Gastrocnemius medialis (tissue), 4 donors: Measurements from ENCODE around the gene KIRREL1. TPM values are rescaled to one million over a fixed set of nuclear protein-coding genes. Genes with fewer than 3 reads are reported as not detected.

ENCODE experiments used
- ATAC-seq, 2 donors: fragments of 150-250 bp; one replicate each; pipeline ENCODE4 v1.9.1; 2016
- DNase-seq, 2 donors: peaks; one replicate each; pipeline ENCODE4 v3.0.0-alpha.2; 2019
- H3K27ac ChIP-seq, 4 donors: fragments of 200-600 bp; sonication (generic); 1 replicate in 1 of 4; 2 replicates in 3 of 4; pipeline ENCODE4 v1.5.1; 2016 to 2018; ENCODE audit warnings: mild to moderate bottlenecking in 2 of 4, moderate library complexity in 1 of 4
- H3K27me3 ChIP-seq, 3 donors: fragments of 200-600 bp; sonication (generic) in 2 of 3; 1 replicate in 1 of 3; 2 replicates in 2 of 3; pipeline versions ENCODE4 v1.5.1 to v1.6.0; 2016 to 2019; ENCODE audit warnings: mild to moderate bottlenecking in 1 of 3, moderate library complexity in 1 of 3
- H3K36me3 ChIP-seq, 2 donors: fragments of 200-600 bp; sonication (generic) in 1 of 2; one replicate each; pipeline ENCODE4 v1.5.1; 2017 to 2018
- H3K4me1 ChIP-seq, 2 donors: fragments of 200-600 bp; sonication (generic) in 1 of 2; one replicate each; pipeline ENCODE4 v1.5.1; 2016 to 2017; ENCODE audit warnings: mild to moderate bottlenecking in 2 of 2
- H3K4me3 ChIP-seq, 4 donors: fragments of 200-600 bp; sonication (generic) in 3 of 4; 1 replicate in 1 of 4; 2 replicates in 3 of 4; pipeline ENCODE4 v1.5.1; 2016 to 2019; ENCODE audit warnings: mild to moderate bottlenecking in 2 of 4
- H3K9me3 ChIP-seq, 3 donors: fragments of 200-600 bp; sonication (generic) in 2 of 3; 1 replicate in 1 of 3; 2 replicates in 2 of 3; pipeline ENCODE4 v1.5.1; 2016 to 2019
- CTCF ChIP-seq, 5 experiments: fragments of 450-650 bp in 3 of 5; fragments of 200-600 bp in 2 of 5; sonication (generic) in 2 of 5; IDR thresholded peaks in 4 of 5; conservative IDR thresholded peaks in 1 of 5; 1 replicate in 4 of 5; 2 replicates in 1 of 5; pipeline ENCODE4 v1.5.1; 2016 to 2019; ENCODE audit warnings: antibody characterized with exemption in 5 of 5, mild to moderate bottlenecking in 3 of 5, moderate library complexity in 3 of 5
- POLR2A ChIP-seq, 2 donors: fragments of 450-650 bp; IDR thresholded peaks; one replicate each; pipeline ENCODE4 v1.6.1; 2017; ENCODE audit warnings: antibody characterized with exemption in 2 of 2, mild to moderate bottlenecking in 2 of 2, moderate library complexity in 2 of 2
- in situ Hi-C, 4 donors: fragments of 200-750 bp; cut with MboI; loops; one replicate each; pipeline versions ENCODE4 v1.15.0 to v1.8.0; 2017; ENCODE audit warnings: low sequenced_read_pairs in 4 of 4
- intact Hi-C: fragments of 100-400 bp; cut with DNase I; formaldehyde crosslinking; loops from one replicate; pipeline ENCODE4 v1.15.1; 2023; ENCODE audit warnings: low total_unique reads
- total RNA-seq, 4 donors: library from RNA; depleted of rRNA; stranded (reverse); fragments of >200 nt; gene quantifications; one replicate each; pipeline versions ENCODE4 v1.1.0 to v1.2.3, GENCODE V29; 2016

The KIRREL1 gene
- total RNA-seq, 4 donors from 2014 or later: 2.8 to 15.1 (median 6.6) TPM

- no peaks in the 10 kb centered on the region for H3K9me3 ChIP-seq
- DNase-seq: no peak
- intact Hi-C loops (no loop called here), in situ Hi-C loops (no loop called here)
- H3K27ac ChIP-seq: peak overlapping the region in 1 of 4 donors; percentile 51
- peaks cover 13 to 33% of the 10 kb centered on the region in 2 donors for H3K4me1 ChIP-seq
- H3K27me3 ChIP-seq: no peaks in the 10 kb centered on the region
- no peaks in the 10 kb centered on the region for H3K36me3 ChIP-seq
- no peak for ATAC-seq
- TF ChIP-seq POLR2A (IDR thresholded peaks at IDR 0.05) (no peak), CTCF (IDR thresholded peaks at IDR 0.05 in 4 of 5, conservative IDR thresholded peaks at IDR 0.05 in 1 of 5) (no peak)
- no peak overlapping the region for H3K4me3 ChIP-seq
Measured at GRCh38 chr1:158005224-158005623, 11.8 kb downstream of the KIRREL1 start.

DNA sequence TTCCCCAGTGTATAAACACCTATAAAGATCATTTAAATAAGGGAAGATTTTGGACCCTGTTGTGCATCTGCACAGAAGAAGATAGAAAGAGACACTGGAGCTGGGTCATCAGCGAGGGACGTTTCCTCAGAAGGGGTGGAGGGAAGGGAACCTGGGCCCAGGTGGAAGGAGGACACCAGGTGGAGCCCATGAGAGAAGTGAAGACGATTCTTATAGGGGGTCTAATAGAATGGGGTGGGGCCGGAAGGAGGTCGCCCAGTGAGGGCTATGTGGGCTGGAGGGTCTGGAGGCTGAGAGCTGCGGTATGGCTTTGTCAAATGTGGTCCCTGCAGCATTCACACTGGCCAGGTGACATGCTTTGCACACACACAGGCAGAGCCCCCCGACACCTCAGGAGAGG, 13.7 kb downstream of the KIRREL1 start:
- in situ Hi-C loops: no loop called here
- DNase-seq: no peak
- peaks cover 13 to 28% of the 10 kb centered on the region in 2 donors for H3K4me1 ChIP-seq

DNA sequence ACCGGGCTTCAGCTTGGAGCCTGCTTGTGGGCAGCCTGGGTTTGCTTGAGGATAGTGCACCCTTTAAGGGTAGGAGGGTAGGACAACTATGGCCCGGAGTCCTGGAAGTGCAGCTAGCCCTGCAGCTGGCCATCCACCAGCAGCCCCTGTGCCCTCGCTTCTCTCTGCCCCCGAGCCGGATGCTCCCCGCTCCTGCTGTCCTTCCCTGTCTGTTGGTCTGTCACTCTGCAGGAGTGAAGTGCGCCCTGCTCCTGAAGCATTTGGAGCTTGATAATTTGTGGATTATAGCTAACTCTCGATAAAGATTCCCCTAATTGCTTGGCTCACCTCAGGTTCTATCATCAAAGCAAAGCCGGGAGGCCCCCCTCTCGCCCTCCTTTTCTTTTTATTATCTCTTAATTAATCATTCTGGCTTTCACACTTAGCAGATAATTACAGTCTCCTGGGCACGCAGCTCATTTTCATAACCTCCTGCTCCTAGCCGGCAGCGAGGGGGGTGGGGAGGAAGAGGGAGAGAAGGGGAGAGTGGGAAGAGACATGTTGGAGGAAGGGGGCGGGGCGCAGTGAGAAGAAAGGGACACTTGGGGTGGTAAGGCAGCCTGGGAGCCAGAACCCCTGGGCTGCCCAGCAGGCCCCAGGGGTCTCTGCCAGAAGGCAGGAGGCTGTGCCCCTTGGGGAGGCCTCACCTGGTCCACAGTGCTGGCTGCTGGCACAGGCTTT, 14.4 kb downstream of the KIRREL1 start:
- ATAC-seq: no peak
- in situ Hi-C loops (no loop called here), intact Hi-C loops (no loop called here)
- Histone ChIP-seq H3K36me3 (no peaks in the 10 kb centered on the region), H3K9me3 (no peaks in the 10 kb centered on the region), H3K4me1 (peaks cover 13 to 27% of the 10 kb centered on the region in 2 donors), H3K27ac (peak overlapping the region; percentile 56 to 79 (median 63)), H3K27me3 (no peaks in the 10 kb centered on the region), H3K4me3 (no peak overlapping the region)
- TF ChIP-seq POLR2A (IDR thresholded peaks at IDR 0.05): no peak
- no peak for TF ChIP-seq CTCF (IDR thresholded peaks at IDR 0.05 in 4 of 5, conservative IDR thresholded peaks at IDR 0.05 in 1 of 5)
- no peak for DNase-seq

More for the DNA sequence above, 13.7 kb downstream of the KIRREL1 start:
- peak overlapping the region in 2 of 4 donors; percentile 63 to 79 for H3K27ac ChIP-seq
- H3K4me3 ChIP-seq: no peak overlapping the region
- TF ChIP-seq CTCF (IDR thresholded peaks at IDR 0.05 in 4 of 5, conservative IDR thresholded peaks at IDR 0.05 in 1 of 5) (no peak), POLR2A (IDR thresholded peaks at IDR 0.05) (no peak)
- ATAC-seq: no peak
- no peaks in the 10 kb centered on the region for H3K36me3 ChIP-seq
- H3K9me3 ChIP-seq: no peaks in the 10 kb centered on the region
- no peaks in the 10 kb centered on the region for H3K27me3 ChIP-seq
- intact Hi-C loops: no loop called here

DNA sequence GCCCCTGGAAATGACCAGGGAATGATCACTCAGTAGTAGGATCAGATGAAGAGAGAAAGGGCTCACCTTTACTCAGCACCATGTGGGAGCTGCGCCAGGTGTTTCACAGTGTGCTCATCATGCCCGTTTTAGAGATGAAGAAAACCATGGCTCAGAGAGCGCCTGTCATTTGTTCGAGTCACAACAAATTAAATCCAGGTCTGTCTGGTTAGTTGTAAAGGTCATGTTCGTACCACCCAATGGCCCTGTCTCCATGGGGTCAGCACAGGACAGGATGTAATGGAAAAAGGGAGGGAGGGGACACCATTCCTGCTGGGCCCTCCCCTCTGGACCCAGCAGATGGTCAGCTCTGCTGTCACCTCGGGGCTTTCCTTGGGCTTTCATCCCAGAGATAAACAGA, 15.2 kb downstream of the KIRREL1 start:
- Histone ChIP-seq H3K4me1 (peaks cover 13 to 19% of the 10 kb centered on the region in 2 donors), H3K36me3 (no peaks in the 10 kb centered on the region), H3K4me3 (no peak overlapping the region), H3K27ac (peak overlapping the region; percentile 56 to 79 (median 63)), H3K9me3 (no peaks in the 10 kb centered on the region), H3K27me3 (no peaks in the 10 kb centered on the region)
- ATAC-seq (no peak), DNase-seq (no peak)
- intact Hi-C loops (no loop called here), in situ Hi-C loops (no loop called here)
- TF ChIP-seq CTCF (IDR thresholded peaks at IDR 0.05 in 4 of 5, conservative IDR thresholded peaks at IDR 0.05 in 1 of 5) (no peak), POLR2A (IDR thresholded peaks at IDR 0.05) (no peak)
